ENCODE measurements around the gene KPNB1. TPM values are rescaled to one million over a fixed set of nuclear protein-coding genes. Genes with fewer than 3 reads are reported as not detected.

The KPNB1 gene
- total and polyA plus RNA-seq, 10 of the 15 experiments (the other 5 are each of a cell fraction or from before 2014, with no cell fraction given) = 67.8 to 525 (median 246) TPM

GRCh38 chr17:47649972-47650524, 329 bp downstream of the KPNB1 start:
- 0 out of 2 replicates have a peak, but pooled peaks have one; percentile 53 for TF ChIP-seq MLLT1 (IDR thresholded peaks at IDR 0.05)
- no peak for TF ChIP-seq ZNF274 (IDR thresholded peaks at IDR 0.05; ENCODE audit: insufficient read depth, insufficient read length)
- no peak for TF ChIP-seq ASH2L (IDR thresholded peaks at IDR 0.05; ENCODE audit: borderline replicate concordance, low read depth)
- no peak for TF ChIP-seq RBBP5 (conservative IDR thresholded peaks at IDR 0.05)
- no peak for TF ChIP-seq USF1 (IDR thresholded peaks at IDR 0.05; ENCODE audit: borderline replicate concordance, extremely low read length, insufficient read depth, low read depth, low read length)
- TF ChIP-seq ZNF217 (IDR thresholded peaks at IDR 0.05) = no peak
- no peak for TF ChIP-seq ZBED1 (IDR thresholded peaks at IDR 0.05; ENCODE audit: borderline replicate concordance)
- peak in 1 of 2 experiments; percentile 29; a peak in 1 of 4 replicates for TF ChIP-seq BHLHE40 (IDR thresholded peaks at IDR 0.05; ENCODE audit: borderline replicate concordance in 1 of 2, low read depth in 2 of 2, low read length in 1 of 2)
- 0 out of 2 replicates have a peak, but pooled peaks have one; percentile 20 for TF ChIP-seq SMARCA5 (IDR thresholded peaks at IDR 0.05)
- peak; percentile 87 for TF ChIP-seq POLR2A (IDR thresholded peaks at IDR 0.05; ENCODE audit: low read depth, low read length)
- no peak for TF ChIP-seq IRF3 (IDR thresholded peaks at IDR 0.05)
- peak; percentile 16; the same call in 1 of the 2 replicates for TF ChIP-seq TCF7 (IDR thresholded peaks at IDR 0.05; ENCODE audit: borderline replicate concordance)
- peak; percentile 34 for TF ChIP-seq MEF2B (IDR thresholded peaks at IDR 0.05; ENCODE audit: partially characterized antibody, poor library complexity, severe bottlenecking)
- TF ChIP-seq NR2F1 (conservative IDR thresholded peaks at IDR 0.05) = peak; percentile 58
- H3K4me3 ChIP-seq = peak overlapping the region; percentile 69
- H3K4me1 ChIP-seq (ENCODE audit: control insufficient read depth, insufficient read depth, low read length) = peaks cover 22% of the 10 kb centered on the region
- no TSS peak for BruUV-seq (replicated peaks)
- H3K9me3 ChIP-seq (replicated peaks; ENCODE audit: control insufficient read depth, insufficient read depth, low read length) = no peaks in the 10 kb centered on the region
- DNase-seq (ENCODE audit: low read depth, low spot score) (no peak), FAIRE-seq (no peak), ATAC-seq (peak; percentile 18)
- H3K27me3 ChIP-seq (replicated peaks in 1 of 2; ENCODE audit: control insufficient read depth in 2 of 2, insufficient read depth in 2 of 2, low read length in 1 of 2) = no peaks in the 10 kb centered on the region
- ChIA-PET RAD21 (ENCODE audit: unreplicated experiment) (interaction anchor here (0.9 to 3.3 kb wide), 8 partner anchors 14 to 460 kb away, joined by 3 to 21 read pairs (median 4); partner anchors contain the start of genes CDK5RAP3 and SCRN2), POLR2A (interaction anchor here (0.6 to 3.4 kb wide), 10 partner anchors 12 to 320 kb away, joined by 3 to 18 read pairs (median 4); partner anchors contain the start of gene TBKBP1), CTCF (interaction anchor here (0.9 to 6.9 kb wide), 11 partner anchors 10 to 321 kb away, joined by 3 to 75 read pairs (median 3); partner anchors contain the start of genes CDK5RAP3 and OSBPL7), SMC1A (ENCODE audit: uncharacterized antibody, unreplicated experiment) (interaction anchor here (1.1 to 2.6 kb wide), 6 partner anchors 9 to 91 kb away, joined by 3 to 20 read pairs (median 4); no protein-coding TSS in a partner anchor)
- WGBS (ENCODE audit: insufficient coverage, insufficient replicate concordance, low lambda C conversion rate, missing lambda C conversion rate) = under 1% methylated on average over 17 of the region's 48 CpGs
- peaks cover 55% of the 10 kb centered on the region for H3K79me2 ChIP-seq (ENCODE audit: control insufficient read depth, insufficient read depth, low read length)
- in situ Hi-C loops (cut with MboI) (no loop called here), intact Hi-C loops (cut with micrococcal nuclease; ENCODE audit: unreplicated experiment) (loop anchor here (1.0 to 10.0 kb wide), 2 partner anchors 85 to 246 kb away; partner anchors contain the start of genes SP2 and TBX21)
- H3K27ac ChIP-seq (ENCODE audit: control insufficient read depth, insufficient read depth) = peak overlapping the region; percentile 99
- H3K9ac ChIP-seq (ENCODE audit: control insufficient read depth, insufficient read depth, low read length) = peak overlapping the region; percentile 70; the same call in 1 of the 2 replicates
- no peak overlapping the region for H3K4me2 ChIP-seq (ENCODE audit: control insufficient read depth, insufficient read depth)
- H4K20me1 ChIP-seq (ENCODE audit: control insufficient read depth, insufficient read depth) = 0 out of 2 replicates have a peak, but pooled peaks cover under 1% of the 10 kb centered on the region
- no peak overlapping the region for H2AFZ ChIP-seq (ENCODE audit: control insufficient read depth, low read depth, low read length)
- peaks cover 2 to 18% of the 10 kb centered on the region in 2 experiments for H3K36me3 ChIP-seq (ENCODE audit: control insufficient read depth in 2 of 2, insufficient read depth in 2 of 2, low read length in 1 of 2)

Data from GM12878 (cell line).